ENCODE measurements around the gene PARD6G. TPM values are rescaled to one million over a fixed set of nuclear protein-coding genes. Genes with fewer than 3 reads are reported as not detected.
"Not testable (repeated sequence)": the region's sequence is repeated elsewhere in the genome, so short reads cannot be mapped to it uniquely, and the experiment has no call there.

The PARD6G gene
- total and polyA plus RNA-seq, 2 experiments from 2014 or later: 8.2 to 11.8 TPM

- 98% methylated on average over 4 of the region's 4 CpGs for WGBS (ENCODE audit: low lambda C conversion rate, missing lambda C conversion rate)
- Histone ChIP-seq H3K36me3 (replicated peaks; ENCODE audit: insufficient read depth, low read depth) (no peaks in the 10 kb centered on the region), H3K27ac (no peak overlapping the region), H4K20me1 (ENCODE audit: insufficient read depth, poor library complexity, severe bottlenecking) (peaks cover 4% of the 10 kb centered on the region), H3K79me2 (peaks cover 34% of the 10 kb centered on the region), H3K9me3 (ENCODE audit: low read depth) (no peaks in the 10 kb centered on the region), H3K9me2 (replicated peaks; ENCODE audit: insufficient read depth) (no peaks in the 10 kb centered on the region), H3K4me1 (ENCODE audit: insufficient read depth) (peaks cover 3% of the 10 kb centered on the region), H3K4me3 (no peak overlapping the region), H2AFZ (no peak overlapping the region), H3K4me2 (no peak overlapping the region), H3K27me3 (no peaks in the 10 kb centered on the region)
- no peak for TF ChIP-seq EZH2phosphoT487 (IDR thresholded peaks at IDR 0.05; ENCODE audit: low read depth, severe bottlenecking, unreplicated experiment)
- no peak for TF ChIP-seq EZH2 (IDR thresholded peaks at IDR 0.05; ENCODE audit: borderline replicate concordance)
- no peak for TF ChIP-seq CTCF (IDR thresholded peaks at IDR 0.05; ENCODE audit: poor library complexity)
- no peak for DNase-seq (ENCODE audit: low spot score)
Measured at GRCh38 chr18:80225685-80226084, 21.6 kb downstream of the PARD6G start.

DNA sequence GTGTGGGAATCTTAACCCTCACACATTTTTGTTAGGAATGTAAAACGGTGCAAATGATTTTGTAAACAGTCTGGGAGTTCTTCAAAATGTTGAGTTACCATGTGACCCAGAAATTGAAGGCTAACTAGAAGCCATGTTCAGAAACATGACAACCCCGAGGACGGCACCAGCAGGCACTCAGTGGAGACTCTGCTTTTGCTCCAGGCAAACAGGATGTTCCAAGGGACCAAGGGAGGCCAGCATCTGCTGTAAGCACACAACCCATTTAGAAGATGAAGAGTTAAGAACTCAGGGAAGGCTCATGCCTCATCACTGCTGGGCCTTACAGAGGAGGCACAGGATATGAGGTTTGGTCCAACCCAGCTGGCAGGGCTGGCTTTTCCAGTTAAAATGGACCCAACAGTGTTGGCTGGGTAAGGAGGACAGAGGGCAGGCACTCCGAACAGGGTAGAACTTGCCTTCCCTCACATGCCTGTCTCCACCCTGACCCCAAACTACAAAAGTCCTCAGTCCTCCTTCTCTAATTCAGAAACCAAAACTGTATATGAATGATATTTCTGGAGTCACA is 23.6 kb downstream of the PARD6G start:
- peaks cover 3% of the 10 kb centered on the region for H3K4me1 ChIP-seq (ENCODE audit: insufficient read depth)
- no peak for DNase-seq (ENCODE audit: low spot score)
- H3K27me3 ChIP-seq: no peaks in the 10 kb centered on the region
- H3K27ac ChIP-seq: no peak overlapping the region
- no peak overlapping the region for H3K4me2 ChIP-seq
- H2AFZ ChIP-seq: no peak overlapping the region
- H3K9me3 ChIP-seq (ENCODE audit: low read depth): no peaks in the 10 kb centered on the region
- 59% methylated on average over 4 of the region's 4 CpGs for WGBS (ENCODE audit: low lambda C conversion rate, missing lambda C conversion rate)
- no peak for TF ChIP-seq EZH2phosphoT487 (IDR thresholded peaks at IDR 0.05; ENCODE audit: low read depth, severe bottlenecking, unreplicated experiment)
- TF ChIP-seq EZH2 (IDR thresholded peaks at IDR 0.05; ENCODE audit: borderline replicate concordance): no peak
- TF ChIP-seq CTCF (IDR thresholded peaks at IDR 0.05; ENCODE audit: poor library complexity): no peak
- no peaks in the 10 kb centered on the region for H3K36me3 ChIP-seq (replicated peaks; ENCODE audit: insufficient read depth, low read depth)
- peaks cover 40% of the 10 kb centered on the region for H3K79me2 ChIP-seq
- H4K20me1 ChIP-seq (ENCODE audit: insufficient read depth, poor library complexity, severe bottlenecking): no peaks in the 10 kb centered on the region
- no peak overlapping the region for H3K4me3 ChIP-seq
- H3K9me2 ChIP-seq (replicated peaks; ENCODE audit: insufficient read depth): no peaks in the 10 kb centered on the region

- not testable (repeated sequence) for H3K4me3 ChIP-seq; H4K20me1 ChIP-seq (ENCODE audit: insufficient read depth, poor library complexity, severe bottlenecking); H3K9me2 ChIP-seq (replicated peaks; ENCODE audit: insufficient read depth); H3K4me2 ChIP-seq; H3K9me3 ChIP-seq (ENCODE audit: low read depth); H2AFZ ChIP-seq; H3K27me3 ChIP-seq; H3K36me3 ChIP-seq (replicated peaks; ENCODE audit: insufficient read depth, low read depth); DNase-seq (ENCODE audit: low spot score); H3K4me1 ChIP-seq (ENCODE audit: insufficient read depth); H3K27ac ChIP-seq
- H3K79me2 ChIP-seq: peaks cover 32% of the 10 kb centered on the region
- 85% methylated on average over 4 of the region's 4 CpGs for WGBS (ENCODE audit: low lambda C conversion rate, missing lambda C conversion rate)
Measured at GRCh38 chr18:80219488-80219887, 27.8 kb downstream of the PARD6G start.

DNA sequence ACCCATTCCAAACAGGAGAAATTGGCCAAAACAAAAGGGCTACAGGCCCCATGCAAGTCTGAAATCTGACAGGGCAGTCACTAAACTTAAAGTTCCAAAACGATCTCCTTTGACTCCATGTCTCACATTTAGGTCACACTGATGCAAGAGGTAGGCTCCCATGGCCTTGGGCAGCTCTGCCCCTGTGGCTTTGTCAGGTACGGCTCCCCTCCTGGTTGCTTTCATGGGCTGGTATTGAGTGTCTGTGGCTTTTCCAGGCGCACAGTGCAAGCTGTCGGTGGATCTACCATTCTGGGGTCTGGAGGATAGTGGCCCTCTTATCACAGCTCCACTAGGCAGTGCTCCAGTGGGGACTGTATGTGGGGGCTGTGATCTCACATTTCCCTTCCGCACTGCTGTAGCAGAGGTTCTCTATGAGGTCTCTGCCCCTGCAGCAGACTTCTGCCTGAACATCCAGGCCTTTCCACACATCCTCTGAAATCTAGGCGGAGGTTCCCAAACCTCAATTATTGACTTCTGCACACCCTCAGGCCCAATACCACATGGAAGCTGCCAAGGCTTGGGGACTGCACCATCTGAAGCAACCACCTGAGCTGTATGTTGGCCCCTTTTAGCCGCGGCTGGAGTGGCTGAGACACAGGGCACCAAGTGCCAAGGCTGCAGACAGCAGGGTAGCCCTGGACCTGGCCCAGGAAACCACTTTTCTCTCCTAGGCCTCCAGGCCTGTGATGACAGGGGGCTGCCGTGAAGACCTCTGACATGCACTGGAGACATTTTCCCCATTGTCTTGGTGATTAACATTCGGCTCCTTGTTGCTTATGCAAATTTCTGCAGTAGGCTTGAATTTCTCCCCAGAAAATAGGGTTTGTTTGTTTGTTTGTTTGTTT is 28.7 kb downstream of the PARD6G start:
- H3K9me2 ChIP-seq (replicated peaks; ENCODE audit: insufficient read depth): no peaks in the 10 kb centered on the region
- no peaks in the 10 kb centered on the region for H3K36me3 ChIP-seq (replicated peaks; ENCODE audit: insufficient read depth, low read depth)
- no peak for TF ChIP-seq EZH2phosphoT487 (IDR thresholded peaks at IDR 0.05; ENCODE audit: low read depth, severe bottlenecking, unreplicated experiment)
- no peak for TF ChIP-seq CTCF (IDR thresholded peaks at IDR 0.05; ENCODE audit: poor library complexity)
- no peak for TF ChIP-seq EZH2 (IDR thresholded peaks at IDR 0.05; ENCODE audit: borderline replicate concordance)
- no peak overlapping the region for H3K4me2 ChIP-seq
- no peaks in the 10 kb centered on the region for H3K27me3 ChIP-seq
- peaks cover 1% of the 10 kb centered on the region for H3K4me1 ChIP-seq (ENCODE audit: insufficient read depth)
- H3K27ac ChIP-seq: no peak overlapping the region
- H2AFZ ChIP-seq: no peak overlapping the region
- no peaks in the 10 kb centered on the region for H3K9me3 ChIP-seq (ENCODE audit: low read depth)
- no peaks in the 10 kb centered on the region for H4K20me1 ChIP-seq (ENCODE audit: insufficient read depth, poor library complexity, severe bottlenecking)
- H3K79me2 ChIP-seq: peaks cover 33% of the 10 kb centered on the region
- no peak overlapping the region for H3K4me3 ChIP-seq
- 95% methylated on average over 10 of the region's 10 CpGs for WGBS (ENCODE audit: low lambda C conversion rate, missing lambda C conversion rate)
- no peak for DNase-seq (ENCODE audit: low spot score)
